Endothelial cell of umbilical vein (primary cell): ENCODE results near the gene CTTNBP2NL. TPM values are rescaled to one million over a fixed set of nuclear protein-coding genes. Genes with fewer than 3 reads are reported as not detected.

Experiments used
- BruUV-seq: library from RNA; stranded (reverse); fragments of 400-500 nt; replicated peaks from 2 replicates; lab custom pipeline; 2021; lab: Mats Ljungman, UMichigan
- CTCF ChIA-PET: fragments of 300-600, 350-600 bp; sonication (Branson Sonifier 250); formaldehyde crosslinking; loops from one replicate; lab custom pipeline; 2021; ENCODE audit warnings: antibody characterized with exemption, inconsistent platforms; lab: Charles Lee
- POLR2A ChIA-PET: fragments of 300-600, 350-600 bp; sonication (Branson Sonifier 250); formaldehyde crosslinking; loops from one replicate; lab custom pipeline; 2021; ENCODE audit warnings: antibody characterized with exemption, inconsistent platforms; lab: Charles Lee
- DNase-seq: peaks from one replicate; pipeline ENCODE4 v3.0.0-alpha.2; 2011; ENCODE audit warnings: low read depth, low spot score
- FAIRE-seq: peaks from 2 replicates; lab custom pipeline; 2011; peaks lifted over from hg19 to GRCh38; lab: Jason Lieb, UNC
- H2AFZ ChIP-seq: 2 replicates; pipeline ENCODE4 v1.6.0; 2012; ENCODE audit warnings: low read depth, low read length, control low read depth, inconsistent platforms
- H3K27ac ChIP-seq: 2 replicates; pipeline ENCODE4 v1.5.1; 2011; ENCODE audit warnings: low read depth, mild to moderate bottlenecking, control low read depth, low read length, moderate library complexity; ENCODE audit not compliant: insufficient read depth
- H3K27me3 ChIP-seq, 2 experiments: 2 replicates each; pipeline versions ENCODE4 v1.6.0 to v1.6.1; 2011; ENCODE audit warnings: low read length in 2 of 2, mixed read lengths in 1 of 2; ENCODE audit not compliant: control insufficient read depth in 2 of 2, insufficient read depth in 2 of 2
- H3K36me3 ChIP-seq, 2 experiments: 2 replicates in 1 of 2; 3 replicates in 1 of 2; pipeline ENCODE4 v1.5.1; 2011; ENCODE audit warnings: low read length in 2 of 2, mild to moderate bottlenecking in 1 of 2, moderate library complexity in 1 of 2; ENCODE audit not compliant: control insufficient read depth in 2 of 2, insufficient read depth in 2 of 2; ENCODE audit errors: extremely low read depth in 1 of 2
- H3K4me1 ChIP-seq: 3 replicates; pipeline ENCODE4 v1.5.1; 2011; ENCODE audit warnings: mild to moderate bottlenecking, low read length; ENCODE audit not compliant: control insufficient read depth, insufficient read depth; ENCODE audit errors: extremely low read depth
- H3K4me2 ChIP-seq: 2 replicates; pipeline ENCODE4 v1.6.1; 2011; ENCODE audit warnings: low read length, control low read depth, mixed read lengths; ENCODE audit not compliant: insufficient read depth
- H3K4me3 ChIP-seq, 3 experiments: fragments of 200-600 bp in 1 of 3; sonication (generic), shearing (Covaris generic) in 1 of 3; replicated peaks in 1 of 3; 2 replicates each; pipeline ENCODE4 v1.5.1; 2011 to 2016; ENCODE audit warnings: control low read depth in 3 of 3, low read length in 3 of 3, mild to moderate bottlenecking in 2 of 3, inconsistent platforms in 1 of 3, low read depth in 1 of 3, moderate library complexity in 1 of 3; ENCODE audit not compliant: insufficient read depth in 1 of 3
- H3K79me2 ChIP-seq: 2 replicates; pipeline ENCODE4 v1.6.0; 2012; ENCODE audit warnings: low read length, inconsistent platforms; ENCODE audit not compliant: control insufficient read depth, insufficient read depth
- H3K9ac ChIP-seq: replicated peaks from 2 replicates; pipeline ENCODE3; 2011; ENCODE audit warnings: low read length, control low read depth; ENCODE audit not compliant: insufficient read depth; ENCODE audit errors: extremely low read depth
- H3K9me1 ChIP-seq: replicated peaks from 3 replicates; pipeline ENCODE4 v1.6.0; 2011; ENCODE audit warnings: mild to moderate bottlenecking, low read length; ENCODE audit not compliant: control insufficient read depth, insufficient read depth; ENCODE audit errors: extremely low read depth
- H3K9me3 ChIP-seq: replicated peaks from 2 replicates; pipeline ENCODE4 v1.5.1; 2012; ENCODE audit warnings: low read length, inconsistent platforms; ENCODE audit not compliant: control insufficient read depth, insufficient read depth
- H4K20me1 ChIP-seq: replicated peaks from 2 replicates; pipeline ENCODE3; 2011; ENCODE audit warnings: mild to moderate bottlenecking, low read length; ENCODE audit not compliant: control insufficient read depth, insufficient read depth; ENCODE audit errors: extremely low read depth
- CTCF ChIP-seq, 2 donors: IDR thresholded peaks; 1 replicate in 1 of 2; 2 replicates in 1 of 2; pipeline ENCODE4 v1.5.1; 2011; ENCODE audit warnings: low read length in 2 of 2, mild to moderate bottlenecking in 2 of 2, moderate library complexity in 2 of 2, control low read depth in 1 of 2, inconsistent platforms in 1 of 2, low read depth in 1 of 2; ENCODE audit not compliant: insufficient read depth in 1 of 2; ENCODE audit errors: extremely low read depth in 1 of 2
- FOS ChIP-seq: IDR thresholded peaks from 2 replicates; pipeline ENCODE4 v1.6.1; 2011; ENCODE audit warnings: mild to moderate bottlenecking, low read length, moderate library complexity, borderline replicate concordance; ENCODE audit not compliant: insufficient read depth
- POLR2A ChIP-seq: IDR thresholded peaks from 2 replicates; pipeline ENCODE4 v1.6.1; 2012; ENCODE audit warnings: low read depth, mild to moderate bottlenecking, control low read depth, low read length
- POLR2AphosphoS5 ChIP-seq: IDR thresholded peaks from 2 replicates; pipeline ENCODE4 v1.6.1; 2012; ENCODE audit warnings: low read depth, mild to moderate bottlenecking, control low read depth, low read length, moderate library complexity; ENCODE audit not compliant: insufficient read depth
- dilution Hi-C: fragments of 300-500 bp; cut with MboI; formaldehyde crosslinking; loops from one replicate; pipeline ENCODE4 v1.15.0; 2019; ENCODE audit warnings: low sequenced_read_pairs; ENCODE audit not compliant: extremely low pct_ligation_motif_present
- intact Hi-C: fragments of 100-400 bp; cut with micrococcal nuclease; formaldehyde crosslinking; loops from one replicate; pipeline ENCODE4 v1.10.0; 2022
- polyA plus RNA-seq, 4 experiments: library from polyadenylated mRNA; depleted of rRNA in 3 of 4; stranded (reverse) in 3 of 4; unstranded in 1 of 4; fragments of >200 nt; gene quantifications; 2 replicates each; pipeline versions ENCODE4 v1.2.1 to v1.2.3, GENCODE V29; 2011 to 2012; ENCODE audit warnings: missing spikeins in 1 of 4
- total RNA-seq: library from RNA; stranded (reverse); gene quantifications from 2 replicates; pipeline ENCODE4 v1.2.3, GENCODE V29; 2021

Gene CTTNBP2NL
- total and polyA plus RNA-seq, 2 donors (not counting 3 experiments of a cell fraction or from before 2014, with no cell fraction given), result 21.5 to 94.4 TPM

GRCh38 chr1:112390775-112391602, 5.0 kb upstream of the CTTNBP2NL start:
- ChIA-PET POLR2A (interaction anchor here (0.6 to 1.2 kb wide), 3 partner anchors 35 to 324 kb away, joined by 3 to 4 read pairs (median 3); partner anchors contain the start of genes PPM1J and ST7L), CTCF (interaction anchor here (0.8 to 4.7 kb wide), 34 partner anchors 19 to 909 kb away, joined by 3 to 89 read pairs (median 4); partner anchors contain the start of genes MOV10, PPM1J and ST7L)
- peak overlapping the region; percentile 86 for H3K4me2 ChIP-seq
- peak; percentile 91 for DNase-seq
- dilution Hi-C loops, result no loop called here
- peak overlapping the region; percentile 75 for H3K9ac ChIP-seq
- H3K79me2 ChIP-seq, result peaks cover 30% of the 10 kb centered on the region
- H3K27ac ChIP-seq, result peak overlapping the region; percentile 100
- no peaks in the 10 kb centered on the region for H3K27me3 ChIP-seq
- no peak overlapping the region for H2AFZ ChIP-seq
- H4K20me1 ChIP-seq, result no peaks in the 10 kb centered on the region
- peaks cover 75% of the 10 kb centered on the region for H3K4me1 ChIP-seq
- no peaks in the 10 kb centered on the region for H3K36me3 ChIP-seq
- peak; percentile 86 for FAIRE-seq
- no peaks in the 10 kb centered on the region for H3K9me3 ChIP-seq
- BruUV-seq, result TSS peak; percentile 13
- no peaks in the 10 kb centered on the region for H3K9me1 ChIP-seq
- intact Hi-C loops, result loop anchor here (1.0 to 5.0 kb wide), 7 partner anchors 110 to 681 kb away; partner anchors contain the start of genes LRIG2, MOV10, RHOC and SLC16A1
- H3K4me3 ChIP-seq, result peak overlapping the region; percentile 6 to 58 (median 29)
- peak; percentile 69 for TF ChIP-seq POLR2A
- no peak for TF ChIP-seq FOS
- TF ChIP-seq POLR2AphosphoS5, result peak; percentile 60
- peak; percentile 87 to 97 for TF ChIP-seq CTCF (IDR thresholded peaks at IDR 0.05; ENCODE audit: extremely low read depth in 1 of 2, insufficient read depth in 1 of 2, low read depth in 1 of 2, low read length in 2 of 2)
